ENCODE data around the gene ICAM2.
A peak's percentile ranks its signal among the peaks of the same experiment; 100 is the strongest.

ICAM2 gene

GRCh38 chr17:64020056-64020766 lies at the start of gene ICAM2:
Gene ICAM2 (minus strand): TSS chr17:64020633. CDS start chr17:64006691, 13,942 bp downstream.
- peak; percentile 75 to 79 for DNase-seq (ENCODE audit: low read depth in 2 of 2)

GRCh38 chr17:64070213-64070612 lies 49.8 kb upstream of the ICAM2 start:
- DNase-seq (ENCODE audit: low read depth in 2 of 2): no peak

GRCh38 chr17:64069143-64069542 lies 48.7 kb upstream of the ICAM2 start:
- DNase-seq (ENCODE audit: low read depth in 2 of 2): no peak

GRCh38 chr17:64067657-64068056 lies 47.2 kb upstream of the ICAM2 start:
- no peak for DNase-seq (ENCODE audit: low read depth in 2 of 2)

- no peak for DNase-seq (ENCODE audit: low read depth in 2 of 2)
Observed at GRCh38 chr17:64066716-64067115, 46.3 kb upstream of the ICAM2 start.

- DNase-seq (ENCODE audit: low read depth in 2 of 2): no peak
Observed at GRCh38 chr17:64065161-64065560, 44.7 kb upstream of the ICAM2 start.

- no peak for DNase-seq (ENCODE audit: low read depth in 2 of 2)
Observed at GRCh38 chr17:64064331-64064730, 43.9 kb upstream of the ICAM2 start.

GRCh38 chr17:64063766-64064224 lies 43.4 kb upstream of the ICAM2 start:
- peak in 1 of 2 donors; percentile 26 for DNase-seq (ENCODE audit: low read depth in 2 of 2)

GRCh38 chr17:64063088-64063487 lies 42.7 kb upstream of the ICAM2 start:
- DNase-seq (ENCODE audit: low read depth in 2 of 2): no peak

- no peak for DNase-seq (ENCODE audit: low read depth in 2 of 2)
Observed at GRCh38 chr17:64061178-64061898, 40.9 kb upstream of the ICAM2 start.

- no peak for DNase-seq (ENCODE audit: low read depth in 2 of 2)
Observed at GRCh38 chr17:64060331-64060730, 39.9 kb upstream of the ICAM2 start.

GRCh38 chr17:64059756-64060155 lies 39.3 kb upstream of the ICAM2 start:
- no peak for DNase-seq (ENCODE audit: low read depth in 2 of 2)

GRCh38 chr17:64058621-64059020 lies 38.2 kb upstream of the ICAM2 start:
- DNase-seq (ENCODE audit: low read depth in 2 of 2): no peak

GRCh38 chr17:64057701-64058263 lies 37.3 kb upstream of the ICAM2 start:
- no peak for DNase-seq (ENCODE audit: low read depth in 2 of 2)

GRCh38 chr17:64056269-64057005 lies 36.0 kb upstream of the ICAM2 start:
- no peak for DNase-seq (ENCODE audit: low read depth in 2 of 2)

GRCh38 chr17:64055183-64056142 lies 35.0 kb upstream of the ICAM2 start:
- DNase-seq (ENCODE audit: low read depth in 2 of 2): no peak

- DNase-seq (ENCODE audit: low read depth in 2 of 2): no peak
Observed at GRCh38 chr17:64054304-64054703, 33.9 kb upstream of the ICAM2 start.

GRCh38 chr17:64053101-64053500 lies 32.7 kb upstream of the ICAM2 start:
- no peak for DNase-seq (ENCODE audit: low read depth in 2 of 2)

- no peak for DNase-seq (ENCODE audit: low read depth in 2 of 2)
Observed at GRCh38 chr17:64051153-64051552, 30.7 kb upstream of the ICAM2 start.

- DNase-seq (ENCODE audit: low read depth in 2 of 2): no peak
Observed at GRCh38 chr17:64048805-64049204, 28.4 kb upstream of the ICAM2 start.

GRCh38 chr17:64045176-64045575 lies 24.7 kb upstream of the ICAM2 start:
- no peak for DNase-seq (ENCODE audit: low read depth in 2 of 2)

All from stimulated activated CD8-positive, alpha-beta memory T cell treated with anti-CD3 and anti-CD28 coated beads, Interleukin-7, amount 100 ng/mL, for 1 hour (primary cell).